ENCODE measurements around the gene METTL16. TPM values are rescaled to one million over a fixed set of nuclear protein-coding genes. Genes with fewer than 3 reads are reported as not detected.

The METTL16 gene
- total and polyA plus RNA-seq, 2 donors from 2014 or later: 18.0 to 37.2 TPM

- H3K27me3 ChIP-seq (ENCODE audit: control insufficient read depth, insufficient read depth, low read length): no peaks in the 10 kb centered on the region
- peak; percentile 13 for FAIRE-seq
- no peak for TF ChIP-seq CTCF (IDR thresholded peaks at IDR 0.05; ENCODE audit: borderline replicate concordance, extremely low read depth, insufficient read depth)
- H3K4me3 ChIP-seq (ENCODE audit: low read length in 3 of 3): no peak overlapping the region
- H3K36me3 ChIP-seq (ENCODE audit: control insufficient read depth in 2 of 3, insufficient read depth in 3 of 3, low read length in 3 of 3): no peaks in the 10 kb centered on the region
- intact Hi-C loops (cut with DNase I): no loop called here
- H3K4me1 ChIP-seq (ENCODE audit: control insufficient read depth in 2 of 3, insufficient read depth in 2 of 3, low read depth in 1 of 3, low read length in 3 of 3): peaks cover 4 to 20% (median 11%) of the 10 kb centered on the region in 3 donors
- H3K9ac ChIP-seq (ENCODE audit: low read length in 3 of 3): peak overlapping the region in 1 of 3 donors; percentile 63
- peak; percentile 68 to 91 (median 80) for DNase-seq
- no peaks in the 10 kb centered on the region for H3K9me3 ChIP-seq (ENCODE audit: control insufficient read depth in 2 of 3, insufficient read depth in 1 of 3, low read length in 3 of 3)
- peak overlapping the region; percentile 77 to 91 for H3K27ac ChIP-seq (ENCODE audit: low read depth in 2 of 2, low read length in 2 of 2)
Observed at GRCh38 chr17:2406903-2407790, 104.5 kb downstream of the METTL16 start.

- peak overlapping the region in 1 of 3 donors; percentile 51 for H3K9ac ChIP-seq (ENCODE audit: low read length in 3 of 3)
- no peaks in the 10 kb centered on the region for H3K27me3 ChIP-seq (ENCODE audit: control insufficient read depth, insufficient read depth, low read length)
- H3K4me3 ChIP-seq (ENCODE audit: low read length in 3 of 3): no peak overlapping the region
- intact Hi-C loops (cut with DNase I): no loop called here
- peak in 2 of 5 donors; percentile 40 to 54 for DNase-seq
- no peak for FAIRE-seq
- TF ChIP-seq CTCF (IDR thresholded peaks at IDR 0.05; ENCODE audit: borderline replicate concordance, extremely low read depth, insufficient read depth): no peak
- peak overlapping the region; percentile 77 to 91 for H3K27ac ChIP-seq (ENCODE audit: low read depth in 2 of 2, low read length in 2 of 2)
- peaks cover 4 to 20% (median 11%) of the 10 kb centered on the region in 3 donors for H3K4me1 ChIP-seq (ENCODE audit: control insufficient read depth in 2 of 3, insufficient read depth in 2 of 3, low read depth in 1 of 3, low read length in 3 of 3)
- H3K36me3 ChIP-seq (ENCODE audit: control insufficient read depth in 2 of 3, insufficient read depth in 3 of 3, low read length in 3 of 3): no peaks in the 10 kb centered on the region
- H3K9me3 ChIP-seq (ENCODE audit: control insufficient read depth in 2 of 3, insufficient read depth in 1 of 3, low read length in 3 of 3): no peaks in the 10 kb centered on the region
Observed at GRCh38 chr17:2406271-2406902, 105.3 kb downstream of the METTL16 start.

- no peak for TF ChIP-seq CTCF (IDR thresholded peaks at IDR 0.05; ENCODE audit: borderline replicate concordance, extremely low read depth, insufficient read depth)
- intact Hi-C loops (cut with DNase I): no loop called here
- FAIRE-seq (no peak), DNase-seq (peak in 1 of 5 donors; percentile 48)
- Histone ChIP-seq H3K36me3 (ENCODE audit: control insufficient read depth in 2 of 3, insufficient read depth in 3 of 3, low read length in 3 of 3) (no peaks in the 10 kb centered on the region), H3K9ac (ENCODE audit: low read length in 3 of 3) (no peak overlapping the region), H3K9me3 (ENCODE audit: control insufficient read depth in 2 of 3, insufficient read depth in 1 of 3, low read length in 3 of 3) (no peaks in the 10 kb centered on the region), H3K27ac (ENCODE audit: low read depth in 2 of 2, low read length in 2 of 2) (no peak overlapping the region), H3K4me1 (ENCODE audit: control insufficient read depth in 2 of 3, insufficient read depth in 2 of 3, low read depth in 1 of 3, low read length in 3 of 3) (peaks cover 4 to 20% (median 11%) of the 10 kb centered on the region in 3 donors), H3K27me3 (ENCODE audit: control insufficient read depth, insufficient read depth, low read length) (no peaks in the 10 kb centered on the region), H3K4me3 (ENCODE audit: low read length in 3 of 3) (no peak overlapping the region)
Observed at GRCh38 chr17:2405247-2405926, 106.3 kb downstream of the METTL16 start.

Data from kidney (tissue), 14 donors.